ENCODE results near the gene EHBP1L1.

GRCh38 chr11:65607614-65608426 is 32.0 kb downstream of the EHBP1L1 start:
- TF ChIP-seq FOXP2 (optimal IDR thresholded peaks at IDR 0.05; ENCODE audit: control extremely low read depth, extremely low read length, insufficient read depth) = no peak
- 0 out of 2 replicates have a peak, but pooled peaks have one; percentile 4 for TF ChIP-seq POLR2AphosphoS5 (IDR thresholded peaks at IDR 0.05; ENCODE audit: borderline replicate concordance, low read depth, low read length)
- TF ChIP-seq EZH2 (IDR thresholded peaks at IDR 0.05) = no peak
